ENCODE data around the gene SSC5D. TPM values are rescaled to one million over a fixed set of nuclear protein-coding genes. Genes with fewer than 3 reads are reported as not detected.

Gene SSC5D
- total RNA-seq, 1 donor from 2014 or later: 0.31 TPM

GRCh38 chr19:55473225-55474012 lies 14.8 kb upstream of the SSC5D start:
- no peak for DNase-seq

DNA sequence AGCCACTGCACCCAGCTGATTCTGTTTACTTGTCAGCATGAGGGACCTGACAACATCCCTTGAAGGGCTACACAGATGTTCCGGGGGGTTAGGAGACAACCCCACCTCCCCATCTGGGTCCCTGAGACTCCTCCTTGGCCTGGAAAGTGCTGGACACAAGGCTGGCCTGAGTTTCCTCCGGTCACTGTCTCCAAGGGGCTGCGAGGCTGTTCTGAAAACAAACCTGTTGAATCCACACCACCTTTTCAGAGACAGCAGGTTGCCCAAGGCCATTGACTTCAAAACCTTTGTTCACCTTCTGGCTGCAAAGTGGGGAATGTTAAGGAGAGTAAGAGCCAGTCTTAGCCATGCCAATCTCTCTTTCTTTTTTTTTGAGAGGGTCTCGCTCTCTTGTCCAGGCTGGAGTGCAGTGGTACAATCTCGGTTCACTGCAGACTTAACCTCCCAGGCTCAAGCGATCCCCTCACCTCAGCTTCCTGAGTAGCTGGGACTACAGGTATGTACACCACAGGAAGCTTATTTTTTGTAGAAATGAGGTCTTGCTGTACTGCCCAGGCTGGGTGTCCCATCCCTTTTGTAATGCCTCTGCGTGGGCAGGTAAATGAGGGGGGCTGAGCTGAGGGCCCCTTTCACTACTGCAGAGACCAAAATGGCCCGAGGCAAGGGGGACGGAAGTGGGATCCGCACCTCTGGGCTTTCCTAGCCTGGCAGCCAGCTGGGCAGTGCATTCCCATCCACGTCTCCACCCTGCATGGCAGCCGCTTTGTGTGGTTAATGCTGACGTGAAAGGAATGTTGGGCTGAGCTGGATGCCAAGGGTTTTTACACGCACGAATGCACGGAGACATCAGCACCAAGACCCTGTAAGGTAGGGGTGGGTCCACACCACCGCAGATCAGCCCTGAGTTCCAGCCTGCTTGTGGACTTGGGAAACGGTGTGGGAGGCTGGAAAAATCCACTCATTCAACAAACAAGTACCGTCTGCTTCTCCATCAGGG lies 13.7 kb upstream of the SSC5D start:
- DNase-seq: no peak

- peak; percentile 98 for DNase-seq
Measured at GRCh38 chr19:55476100-55476775, 12.0 kb upstream of the SSC5D start, which contains the start of gene ZNF628. TSS of gene ZNF628 (plus strand) at chr19:55476617. CDS start at chr19:55479911, 3,294 bp downstream.

- no peak for DNase-seq
Measured at GRCh38 chr19:55477905-55478304, 10.3 kb upstream of the SSC5D start.

- no peak for DNase-seq
Measured at GRCh38 chr19:55478364-55478763, 9.9 kb upstream of the SSC5D start.

DNA sequence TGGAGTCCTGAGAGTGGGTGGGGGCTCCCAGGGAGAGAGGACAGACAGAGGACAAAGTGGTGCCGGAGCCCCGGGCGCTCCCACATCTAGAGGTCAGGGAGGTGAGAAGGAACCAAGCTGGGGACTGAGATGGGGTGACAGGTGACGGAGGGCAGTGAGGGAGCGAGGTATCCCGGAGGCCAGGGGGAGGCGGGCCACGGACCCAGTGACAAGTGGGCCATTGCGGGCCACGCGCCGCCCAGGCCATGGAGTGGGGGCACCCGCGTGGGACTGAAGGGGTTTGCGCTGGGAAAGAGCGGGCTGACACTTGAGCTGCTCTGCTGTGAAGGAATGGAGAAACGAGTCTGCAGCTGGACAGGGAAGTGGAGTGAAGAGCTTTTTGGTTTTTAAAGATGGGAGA lies 9.2 kb upstream of the SSC5D start:
- no peak for DNase-seq

DNA sequence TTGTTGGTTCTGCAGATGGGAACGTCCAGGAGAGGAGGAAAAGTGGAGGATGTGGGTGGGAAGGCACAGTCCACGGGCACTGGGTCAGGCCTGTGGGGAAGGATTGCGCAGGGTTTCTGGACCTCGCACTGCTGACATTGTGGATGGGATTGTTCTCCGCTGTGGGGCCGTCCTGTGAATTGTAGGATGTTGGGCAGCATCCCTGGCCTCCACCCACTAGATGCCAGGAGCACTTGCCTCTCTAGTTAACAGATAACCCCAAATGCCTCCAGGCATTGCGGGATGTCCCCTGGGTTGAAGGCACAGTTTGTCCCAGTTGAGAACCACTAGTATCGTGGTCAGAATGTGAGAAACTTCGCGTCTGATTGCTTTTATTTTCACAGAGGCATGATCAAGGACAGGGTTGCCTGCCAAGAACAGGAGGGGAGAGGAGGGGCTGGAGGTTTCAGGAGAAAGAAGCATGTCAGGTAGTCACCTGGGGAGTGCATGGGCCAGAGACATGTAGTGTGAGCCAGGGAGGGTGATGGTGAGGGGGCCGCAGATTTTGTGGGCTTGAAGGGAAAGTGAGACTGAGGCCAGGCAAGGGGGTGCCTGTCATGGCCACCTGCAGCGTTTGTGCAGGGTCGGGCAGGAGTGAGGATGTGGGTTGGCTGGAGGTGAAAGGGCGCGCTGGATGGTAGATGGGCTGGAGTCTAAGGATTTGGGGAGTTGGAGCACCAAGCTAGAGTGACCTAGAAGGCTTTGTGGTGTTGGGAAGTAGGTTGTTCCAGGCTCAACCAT lies 8.6 kb upstream of the SSC5D start:
- no peak for DNase-seq

GRCh38 chr19:55481148-55481793 lies 7.0 kb upstream of the SSC5D start:
- DNase-seq: no peak

DNA sequence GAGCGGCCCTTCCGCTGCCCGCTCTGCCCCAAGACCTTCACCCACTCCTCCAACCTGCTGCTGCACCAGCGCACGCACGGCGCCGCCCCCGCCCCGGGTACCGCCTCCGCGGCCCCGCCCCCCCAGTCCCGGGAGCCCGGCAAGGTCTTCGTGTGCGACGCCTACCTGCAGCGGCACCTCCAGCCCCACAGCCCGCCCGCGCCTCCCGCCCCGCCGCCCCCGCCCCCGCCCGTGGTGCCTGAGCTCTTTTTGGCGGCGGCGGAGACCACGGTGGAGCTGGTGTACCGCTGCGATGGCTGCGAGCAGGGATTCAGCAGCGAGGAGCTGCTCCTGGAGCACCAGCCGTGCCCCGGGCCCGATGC lies 6.5 kb upstream of the SSC5D start:
- no peak for DNase-seq

DNA sequence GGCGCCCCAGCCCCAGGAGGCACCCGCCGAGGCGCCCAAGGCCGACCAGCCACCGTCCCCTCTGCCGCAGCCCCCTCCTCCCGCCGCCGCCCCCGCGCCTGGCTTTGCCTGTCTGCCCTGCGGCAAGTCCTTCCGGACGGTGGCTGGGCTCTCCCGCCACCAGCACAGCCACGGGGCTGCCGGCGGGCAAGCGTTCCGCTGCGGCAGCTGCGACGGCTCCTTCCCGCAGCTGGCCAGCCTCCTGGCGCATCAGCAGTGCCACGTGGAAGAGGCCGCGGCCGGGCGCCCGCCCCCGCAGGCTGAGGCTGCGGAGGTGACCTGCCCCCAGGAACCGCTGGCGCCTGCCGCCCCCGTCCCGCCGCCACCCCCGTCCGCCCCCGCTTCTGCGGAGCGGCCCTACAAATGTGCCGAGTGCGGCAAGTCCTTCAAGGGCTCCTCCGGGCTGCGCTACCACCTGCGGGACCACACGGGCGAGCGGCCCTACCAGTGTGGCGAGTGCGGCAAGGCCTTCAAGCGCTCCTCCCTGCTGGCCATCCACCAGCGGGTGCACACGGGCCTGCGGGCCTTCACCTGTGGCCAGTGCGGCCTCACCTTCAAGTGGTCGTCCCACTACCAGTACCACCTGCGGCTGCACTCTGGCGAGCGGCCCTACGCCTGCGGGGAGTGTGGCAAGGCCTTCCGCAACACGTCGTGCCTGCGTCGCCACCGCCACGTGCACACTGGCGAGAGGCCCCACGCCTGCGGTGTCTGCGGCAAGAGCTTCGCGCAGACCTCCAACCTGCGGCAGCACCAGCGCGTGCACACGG lies 5.9 kb upstream of the SSC5D start:
- DNase-seq: no peak

DNA sequence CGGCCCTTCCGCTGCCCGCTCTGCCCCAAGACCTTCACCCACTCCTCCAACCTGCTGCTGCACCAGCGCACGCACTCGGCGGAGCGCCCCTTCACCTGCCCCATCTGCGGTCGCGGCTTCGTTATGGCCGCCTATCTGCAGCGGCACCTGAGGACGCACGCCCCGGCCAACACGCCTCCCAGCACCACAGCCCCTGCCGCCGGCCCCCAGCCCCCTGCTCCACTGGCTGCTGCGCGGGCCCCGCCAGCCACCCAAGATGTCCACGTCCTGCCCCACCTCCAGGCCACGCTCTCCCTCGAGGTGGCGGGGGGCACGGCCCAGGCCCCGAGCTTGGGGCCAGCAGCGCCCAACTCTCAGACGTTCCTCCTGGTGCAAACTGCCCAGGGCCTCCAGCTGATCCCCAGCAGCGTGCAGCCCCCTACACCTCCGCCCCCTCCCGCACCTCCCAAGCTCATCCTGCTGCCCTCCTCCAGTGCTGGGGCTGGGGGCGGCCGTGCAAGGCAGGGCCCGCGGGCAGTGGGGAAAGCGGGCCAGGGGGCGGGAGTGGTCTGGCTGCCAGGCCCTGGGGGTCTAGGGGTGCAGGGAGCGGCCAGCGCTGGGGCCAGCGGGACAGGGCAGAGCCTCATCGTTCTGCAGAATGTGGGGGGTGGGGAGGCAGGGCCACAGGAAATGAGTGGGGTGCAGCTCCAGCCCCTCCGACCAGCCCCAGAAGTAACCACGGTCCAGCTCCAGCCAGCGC lies 5.1 kb upstream of the SSC5D start:
- DNase-seq: no peak

GRCh38 chr19:55483706-55484592 lies 4.3 kb upstream of the SSC5D start:
- no peak for DNase-seq

DNA sequence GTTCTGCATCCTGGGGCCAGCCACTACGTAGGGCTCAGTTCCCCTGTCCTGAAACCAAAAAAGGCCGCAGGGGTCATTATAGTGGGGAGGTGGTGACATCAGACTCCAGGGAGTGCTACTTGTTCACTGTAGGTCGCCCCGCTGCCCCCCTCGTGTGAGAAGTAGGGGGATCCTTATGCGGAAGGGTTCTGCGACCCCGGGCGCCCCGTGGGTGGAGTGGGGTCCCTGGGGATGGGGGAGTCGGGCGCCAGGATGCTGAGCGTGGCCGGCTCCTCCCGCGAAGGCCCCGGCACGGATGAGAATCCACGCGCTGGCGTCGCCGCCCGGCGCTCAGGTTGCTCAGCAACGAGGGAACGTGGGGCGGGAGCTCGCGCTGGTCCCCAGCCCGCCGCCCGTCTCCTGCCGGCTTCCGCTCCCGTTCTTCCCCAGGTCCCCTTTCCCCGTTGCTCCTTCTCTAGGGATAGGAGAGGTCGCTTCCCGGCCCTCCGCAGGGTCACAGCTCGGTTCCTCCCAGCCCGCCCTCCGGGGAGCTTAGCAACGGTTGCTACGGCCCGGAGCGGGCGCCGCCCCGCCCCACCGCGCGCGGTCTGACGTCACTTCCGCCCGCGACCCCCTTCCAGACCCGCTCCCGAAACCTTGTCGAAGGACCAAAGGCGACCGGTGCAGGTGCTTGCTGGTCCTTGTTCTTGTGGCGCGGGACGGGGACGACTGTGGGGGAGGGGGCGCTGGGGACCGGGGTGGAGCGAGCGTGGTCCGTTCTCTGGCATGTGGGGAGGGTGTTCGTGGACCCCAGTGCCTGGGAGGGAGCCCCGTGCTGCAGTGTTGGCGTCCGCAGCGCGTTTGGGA lies 3.4 kb upstream of the SSC5D start, which contains the start of gene NAT14:
Gene NAT14, plus strand, starts transcription at position 596 of the 846 bp plus-strand sequence. CDS start 521 bp downstream, outside the sequence.
- peak; percentile 55 for DNase-seq

DNA sequence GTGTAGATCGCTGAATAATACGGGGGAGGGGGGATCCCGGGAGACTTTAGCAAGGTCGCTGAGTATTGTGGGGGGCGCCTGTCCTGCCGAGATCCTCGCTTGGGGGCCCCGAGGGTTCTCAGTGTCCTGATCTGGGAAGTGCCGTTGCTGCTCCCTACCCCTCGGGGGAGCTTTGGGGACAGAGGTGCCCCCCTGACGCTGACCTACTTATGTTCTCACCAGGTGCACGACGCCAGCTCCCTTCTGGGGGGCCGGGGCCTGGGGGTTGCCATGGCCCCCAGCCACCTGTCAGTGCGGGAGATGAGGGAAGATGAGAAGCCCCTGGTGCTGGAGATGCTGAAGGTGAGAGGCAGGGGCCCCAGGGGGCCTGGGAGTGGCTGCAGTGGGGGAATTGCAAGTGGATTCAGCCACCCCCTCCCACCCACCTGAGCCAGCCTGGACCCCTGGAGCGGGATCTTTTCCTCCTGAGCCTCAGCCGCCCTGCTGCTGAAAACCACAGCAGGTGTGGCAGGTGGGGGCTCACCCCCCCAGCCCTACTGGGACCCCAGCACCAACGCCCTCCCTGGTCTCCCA lies 2.7 kb upstream of the SSC5D start:
- DNase-seq: no peak

GRCh38 chr19:55486043-55486970 lies 1.9 kb upstream of the SSC5D start:
- DNase-seq: no peak
